COR-L47 (cell line): ENCODE data around the gene GPR161.

Experiments used
- DNase-seq: peaks from one replicate; lab custom pipeline; 2025; lab: John Stamatoyannopoulos, UW

GPR161 gene

GRCh38 chr1:168106274-168106673, 30.5 kb downstream of the GPR161 start:
- no peak for DNase-seq

DNA sequence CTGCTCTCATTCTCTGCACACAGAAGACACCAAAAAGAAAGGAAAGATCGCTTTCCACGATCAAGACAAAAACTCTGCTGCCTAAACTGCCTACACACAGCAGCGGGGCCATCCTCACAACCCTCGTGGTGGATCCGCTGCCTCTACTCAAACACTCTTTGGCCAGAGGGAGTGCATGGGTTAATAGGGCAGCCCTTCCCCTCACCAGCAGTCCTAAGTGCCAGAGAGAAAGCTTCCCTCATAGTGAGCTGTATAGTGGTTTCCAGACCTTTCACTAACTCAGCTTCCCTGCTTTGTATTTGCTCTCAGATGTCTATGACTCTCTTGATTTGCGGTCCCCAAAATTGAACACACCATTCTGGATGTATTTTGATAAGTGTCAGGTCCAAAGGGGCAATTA, 30.9 kb downstream of the GPR161 start:
- no peak for DNase-seq

DNA sequence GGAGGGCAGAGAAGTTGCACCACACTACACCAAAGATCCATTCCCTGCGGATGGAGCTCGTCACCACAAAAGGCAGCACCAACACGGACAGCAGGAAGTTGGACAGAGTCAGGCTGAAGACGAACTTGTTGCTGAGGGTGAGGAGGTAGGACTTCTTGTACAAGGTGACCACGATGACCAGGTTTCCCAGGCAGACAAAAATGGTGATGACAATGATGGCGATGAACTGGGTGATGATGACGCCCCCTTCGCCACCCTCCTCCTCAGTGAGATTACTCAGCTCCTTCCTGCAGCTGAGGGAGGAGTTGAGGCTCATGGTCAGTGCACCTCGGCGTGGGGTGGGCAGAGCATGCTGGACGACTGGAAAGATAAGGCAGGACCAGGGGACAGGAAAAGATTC, 32.2 kb downstream of the GPR161 start:
- no peak for DNase-seq

GRCh38 chr1:168102487-168102886, 34.2 kb downstream of the GPR161 start:
- no peak for DNase-seq

- DNase-seq = no peak
These were observed 35.4 kb downstream of the GPR161 start for GRCh38 chr1:168101336-168101735.

DNA sequence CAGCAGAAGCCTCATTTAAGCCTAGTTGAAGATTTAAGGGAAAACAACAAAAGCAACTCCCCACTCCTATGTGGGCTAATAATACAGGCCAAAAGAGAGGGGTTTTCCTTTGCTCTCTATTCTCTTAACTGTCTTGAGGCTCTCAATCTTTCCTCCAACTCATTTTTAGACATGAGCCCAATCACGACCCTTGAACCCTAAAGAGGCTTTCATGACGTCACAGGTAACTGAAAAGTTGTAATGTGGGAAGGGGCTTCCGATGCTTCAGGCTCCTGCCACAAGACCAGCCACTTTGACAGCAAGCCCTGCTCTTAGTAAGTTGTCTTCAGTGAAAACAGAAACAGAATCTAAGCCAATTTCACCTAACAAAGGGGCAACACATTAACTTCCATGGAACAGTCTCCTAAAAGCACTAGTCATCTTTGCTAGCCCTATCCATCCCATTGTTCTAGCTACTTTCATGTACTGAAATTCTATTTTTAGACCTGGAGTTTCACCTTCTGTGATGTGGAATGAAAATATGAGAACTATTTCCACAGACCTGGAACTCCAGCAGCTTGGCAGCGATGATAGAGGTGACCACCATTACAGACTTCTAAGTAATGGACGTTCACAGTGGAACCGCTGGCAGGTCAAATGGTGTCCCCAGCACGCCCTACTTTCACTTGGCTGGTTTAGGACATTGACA, 36.3 kb downstream of the GPR161 start:
- no peak for DNase-seq

DNA sequence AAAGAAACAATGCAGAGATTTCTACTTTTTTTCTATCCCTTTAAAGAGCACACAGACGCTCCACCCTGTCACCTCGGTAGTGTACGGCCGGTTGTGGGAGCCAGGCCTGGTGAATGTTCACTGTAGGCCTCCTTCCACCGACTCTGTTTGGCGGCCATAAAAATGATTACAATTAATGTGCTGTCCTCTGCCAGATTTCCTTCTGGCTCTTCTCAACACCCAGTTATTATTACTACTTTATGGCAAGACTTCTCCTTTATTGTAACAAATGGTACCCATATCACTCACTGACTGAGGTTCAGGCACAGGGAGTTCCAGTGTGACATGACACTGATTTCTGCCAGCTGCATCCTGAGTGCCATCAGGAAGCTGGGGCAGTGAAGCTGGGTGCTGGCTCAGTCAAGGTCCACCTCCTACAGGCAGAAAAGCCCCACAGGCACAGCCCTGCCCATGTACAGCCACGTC, 37.4 kb downstream of the GPR161 start:
- DNase-seq = no peak

DNA sequence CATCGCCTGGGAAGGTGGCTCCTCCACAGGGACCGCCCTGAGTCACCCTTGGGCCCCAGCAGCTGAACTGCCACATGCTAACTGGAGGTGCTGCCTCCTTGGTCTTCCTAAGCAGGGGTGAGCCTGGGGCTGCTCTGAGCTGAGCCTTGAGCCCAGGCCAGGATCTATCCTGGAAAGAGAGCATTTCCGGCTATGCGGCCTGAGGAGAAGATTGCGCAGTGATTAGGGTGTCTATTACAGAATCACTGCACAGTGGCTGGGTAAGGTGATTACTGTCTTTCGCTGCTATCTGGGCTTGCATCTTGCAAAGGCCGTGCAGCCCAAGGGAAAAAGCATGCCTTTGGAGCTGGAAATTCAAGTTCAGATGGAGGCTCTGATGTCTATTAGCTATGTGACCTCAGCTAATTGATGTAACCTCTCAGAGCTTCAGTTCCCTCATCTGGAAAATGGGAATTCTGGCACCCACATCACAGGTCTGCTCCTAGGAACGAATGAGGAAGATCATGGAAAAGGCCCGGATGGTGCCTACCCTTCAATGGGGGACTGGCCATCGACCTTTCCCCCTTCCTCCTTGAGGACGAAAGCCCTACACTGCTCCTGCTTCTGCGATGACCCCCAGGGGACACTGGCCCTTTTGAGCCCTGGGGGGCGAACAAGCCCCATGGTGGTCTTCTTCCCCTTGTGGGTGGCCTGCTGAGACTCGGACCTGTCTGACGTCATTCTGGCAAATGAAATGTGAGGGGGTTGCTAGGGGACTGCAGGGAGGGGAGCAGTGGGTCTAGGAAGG, 38.0 kb downstream of the GPR161 start:
- DNase-seq = no peak

GRCh38 chr1:168097921-168098528, 38.7 kb downstream of the GPR161 start:
- DNase-seq = no peak

- DNase-seq = no peak
These were observed 40.2 kb downstream of the GPR161 start for GRCh38 chr1:168096296-168097165.

DNA sequence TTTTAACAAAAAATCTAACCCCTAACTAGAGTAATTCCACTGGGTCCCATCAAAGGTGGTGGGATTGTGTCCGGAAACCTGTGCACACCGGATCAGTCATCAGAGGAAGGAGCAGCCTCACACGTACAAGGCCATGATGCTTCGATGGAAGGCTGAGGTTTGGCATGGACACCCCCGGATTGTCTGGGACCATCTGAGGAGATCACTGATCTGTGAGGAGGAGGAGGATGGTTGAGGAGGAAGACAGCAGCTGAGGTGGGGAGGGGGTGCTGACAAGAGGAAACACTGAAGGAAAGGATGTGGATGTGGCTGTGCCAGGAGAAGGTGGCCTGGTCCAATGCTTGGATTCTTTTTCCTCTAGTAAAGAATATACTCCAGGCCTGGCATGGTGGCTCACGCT, 41.3 kb downstream of the GPR161 start:
- no peak for DNase-seq

- no peak for DNase-seq
These were observed 43.1 kb downstream of the GPR161 start for GRCh38 chr1:168093616-168094015.

DNA sequence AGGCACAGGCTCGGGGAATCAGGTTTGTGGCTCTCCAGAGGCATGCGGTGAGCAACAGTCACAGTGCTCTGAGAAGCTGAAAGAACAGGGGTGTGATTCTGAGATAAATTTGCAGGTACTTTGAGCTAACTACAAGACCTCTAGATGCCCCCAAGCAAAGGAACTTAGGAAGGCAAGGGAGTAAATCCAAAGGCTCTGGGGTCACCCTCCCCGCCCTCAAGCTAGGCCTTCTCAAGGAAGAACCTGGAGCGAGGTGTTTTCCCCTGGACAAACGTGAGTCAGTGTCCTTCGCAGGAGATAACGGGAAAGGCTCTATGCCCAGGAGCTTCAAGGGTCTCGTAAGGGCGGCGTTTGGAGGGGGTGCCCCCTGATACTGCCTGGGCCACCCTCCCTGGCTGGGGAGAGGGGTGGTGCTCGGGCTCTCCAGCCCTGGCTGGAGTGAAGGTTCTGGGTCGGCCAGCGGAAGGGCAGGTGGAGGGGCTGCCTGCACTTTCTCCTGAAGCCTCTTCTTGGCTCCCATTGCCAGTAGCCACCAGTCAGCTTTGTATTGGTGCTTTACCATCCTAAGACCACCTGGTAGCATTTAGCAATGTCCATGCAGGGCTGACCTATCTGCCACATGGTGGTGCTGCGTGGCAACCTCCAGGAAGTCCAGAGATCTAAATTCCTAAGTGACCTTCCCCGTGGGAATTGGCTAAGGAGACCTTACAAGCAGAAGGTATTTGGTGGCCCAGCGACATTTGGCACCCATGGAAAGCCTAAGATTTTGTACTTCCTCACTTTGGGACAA, 44.0 kb downstream of the GPR161 start:
- no peak for DNase-seq

DNA sequence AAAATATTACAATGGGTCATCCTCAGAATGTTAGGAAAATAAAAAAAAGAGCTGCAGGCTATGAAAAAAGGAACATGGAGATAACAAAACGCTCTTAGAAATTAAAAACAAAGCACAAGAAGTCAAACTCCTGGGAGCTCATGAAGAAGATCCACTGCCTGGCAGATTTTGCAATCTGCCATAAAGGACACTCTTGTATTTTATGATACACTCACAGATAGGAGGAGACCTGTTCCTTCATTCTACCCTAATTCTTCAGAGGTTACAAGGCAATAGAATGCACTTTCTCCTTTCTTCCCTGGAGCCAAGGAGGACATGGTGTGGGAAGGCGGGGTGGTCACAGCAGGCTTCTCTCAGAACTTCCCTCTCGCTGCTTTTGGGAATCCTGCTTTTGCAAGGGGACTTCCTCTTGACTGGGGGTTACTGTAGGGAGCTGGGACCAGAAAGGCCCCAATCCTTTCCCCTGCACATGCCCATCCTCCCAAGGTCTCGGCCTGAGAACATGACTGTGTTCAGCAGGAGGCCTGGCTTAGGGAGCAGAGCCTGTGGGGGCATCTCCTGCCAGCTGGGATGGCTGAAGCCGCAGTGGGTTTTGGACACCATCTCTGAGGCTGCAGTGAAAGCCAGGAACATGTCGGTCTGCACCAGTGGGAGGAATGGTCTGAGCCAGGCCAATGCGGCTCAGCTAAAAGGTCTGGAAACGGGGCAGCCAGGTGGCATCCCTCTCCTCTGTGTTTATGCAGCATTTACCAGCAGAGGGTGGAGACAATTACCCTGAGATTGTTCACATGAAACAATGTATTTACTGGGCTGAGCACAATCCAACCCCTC, 44.8 kb downstream of the GPR161 start:
- no peak for DNase-seq

- no peak for DNase-seq
These were observed 45.7 kb downstream of the GPR161 start for GRCh38 chr1:168091063-168091462.

GRCh38 chr1:168090395-168090794, 46.3 kb downstream of the GPR161 start:
- no peak for DNase-seq

DNA sequence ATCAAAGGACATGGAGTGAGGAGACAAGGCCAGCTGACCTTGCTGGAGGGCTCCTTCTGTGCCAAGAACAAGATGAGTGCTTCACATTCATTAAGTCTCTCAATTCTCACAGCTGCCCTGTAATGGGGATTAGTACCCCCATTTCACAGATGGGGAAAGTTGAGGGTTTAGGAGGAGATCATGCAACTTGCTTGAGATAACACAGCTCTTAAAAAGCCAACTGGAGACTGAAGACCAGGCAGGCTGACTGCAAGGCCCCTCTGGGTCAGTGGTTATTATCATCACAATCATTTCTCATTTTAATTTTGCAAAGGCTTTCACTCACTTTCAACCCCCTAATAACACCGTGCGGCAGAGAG, 46.8 kb downstream of the GPR161 start:
- no peak for DNase-seq

DNA sequence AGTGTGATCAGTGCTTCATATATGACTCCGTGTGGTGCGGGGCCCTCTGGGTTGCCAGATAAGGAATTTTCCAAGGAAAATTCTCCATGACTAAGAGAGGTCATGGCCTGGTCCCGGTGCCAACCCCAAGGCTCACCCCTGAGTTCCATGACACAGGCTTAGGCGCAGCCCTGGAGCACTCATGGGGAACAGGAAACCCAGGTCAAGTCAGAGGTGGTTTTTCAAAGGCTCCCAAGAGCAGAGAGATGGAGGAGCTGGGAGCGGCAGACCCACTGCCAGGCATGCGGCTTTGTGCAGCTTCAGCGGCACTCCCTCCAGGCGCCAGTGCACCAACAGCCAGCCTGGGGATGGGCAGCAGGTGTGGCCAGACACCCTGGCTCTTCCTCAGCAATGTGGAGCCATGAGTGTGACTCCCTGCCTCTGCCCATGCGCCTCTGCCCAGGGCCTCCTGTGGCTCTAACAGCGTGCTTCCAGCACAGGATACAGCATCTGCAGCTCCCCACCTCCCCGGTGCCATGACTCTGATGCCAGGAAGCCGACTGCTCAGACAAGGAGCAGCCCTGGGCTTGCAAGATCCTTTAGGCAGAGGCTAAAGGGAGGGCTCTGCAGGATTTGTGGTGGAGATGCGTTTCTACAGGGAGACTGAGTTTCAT, 47.3 kb downstream of the GPR161 start:
- no peak for DNase-seq

- DNase-seq = no peak
These were observed 48.0 kb downstream of the GPR161 start for GRCh38 chr1:168088511-168089325.
